HepG2 (cell line): ENCODE results near the gene UGP2. TPM values are rescaled to one million over a fixed set of nuclear protein-coding genes. Genes with fewer than 3 reads are reported as not detected.

Source experiments
- GABPB1 ChIP-seq: IDR thresholded peaks from 2 replicates; pipeline ENCODE4 v1.6.1; 2016; ENCODE audit warnings: mild to moderate bottlenecking, missing genetic modification reagents, moderate library complexity, missing compliant biosample characterization
- JDP2 ChIP-seq: sonication (generic); formaldehyde crosslinking; IDR thresholded peaks from 2 replicates; pipeline ENCODE4 v1.8.1; 2022; ENCODE audit warnings: missing genetic modification reagents, borderline replicate concordance
- KDM2A ChIP-seq: sonication (generic); formaldehyde crosslinking; IDR thresholded peaks from 2 replicates; pipeline ENCODE4 v1.4.0; 2020; ENCODE audit warnings: low read depth, missing genetic modification reagents, borderline replicate concordance
- PRDM15 ChIP-seq: sonication (generic); formaldehyde crosslinking; IDR thresholded peaks from 2 replicates; pipeline ENCODE4 v1.4.0; 2020; ENCODE audit warnings: missing genetic modification reagents
- RELA ChIP-seq: sonication (generic); formaldehyde crosslinking; IDR thresholded peaks from 2 replicates; pipeline ENCODE4 v1.4.0; 2020; ENCODE audit warnings: missing genetic modification reagents
- RFXANK ChIP-seq: IDR thresholded peaks from 2 replicates; pipeline ENCODE4 v1.6.1; 2016
- SMAD9 ChIP-seq: sonication (generic); formaldehyde crosslinking; IDR thresholded peaks from 2 replicates; pipeline ENCODE4 v1.5.1; 2020; ENCODE audit warnings: mild to moderate bottlenecking, missing genetic modification reagents
- SMARCC2 ChIP-seq: fragments of 450-650 bp; IDR thresholded peaks from 2 replicates; pipeline ENCODE4 v1.6.1; 2017; ENCODE audit warnings: antibody characterized with exemption, mild to moderate bottlenecking
- ZNF33A ChIP-seq: sonication (generic); formaldehyde crosslinking; IDR thresholded peaks from 2 replicates; pipeline ENCODE4 v1.5.1; 2020; ENCODE audit warnings: missing genetic modification reagents, mild to moderate bottlenecking, moderate library complexity, borderline replicate concordance
- ZNF431 ChIP-seq: sonication (generic); formaldehyde crosslinking; IDR thresholded peaks from 2 replicates; pipeline ENCODE4 v1.9.0; 2022; ENCODE audit warnings: missing genetic modification reagents, low read depth, mild to moderate bottlenecking, borderline replicate concordance
- ZNF446 ChIP-seq: sonication (generic); formaldehyde crosslinking; IDR thresholded peaks from 2 replicates; pipeline ENCODE4 v1.5.0; 2020; ENCODE audit warnings: mild to moderate bottlenecking, missing genetic modification reagents
- ZNF547 ChIP-seq: sonication (generic); formaldehyde crosslinking; IDR thresholded peaks from 2 replicates; pipeline ENCODE4 v1.5.1; 2020; ENCODE audit warnings: mild to moderate bottlenecking, missing genetic modification reagents
- ZNF567 ChIP-seq: sonication (generic); formaldehyde crosslinking; IDR thresholded peaks from 2 replicates; pipeline ENCODE4 v1.8.1; 2023; ENCODE audit warnings: mild to moderate bottlenecking, missing genetic modification reagents, borderline replicate concordance
- ZNF773 ChIP-seq: sonication (generic); formaldehyde crosslinking; IDR thresholded peaks from 2 replicates; pipeline ENCODE4 v1.4.0; 2020; ENCODE audit warnings: missing genetic modification reagents, borderline replicate concordance
- polyA plus RNA-seq, 8 experiments: library from polyadenylated mRNA; depleted of rRNA in 3 of 8; stranded (reverse) in 7 of 8; unstranded in 1 of 8; fragments of >200 nt; fragmentation: Illumina TruSeq in 4 of 8; extraction: Trizol in 4 of 8; gene quantifications; 2 replicates each; pipeline versions ENCODE4 v1.2.1 to v1.2.3, GENCODE V29; 2011 to 2016; ENCODE audit warnings: low read depth in 4 of 8, missing spikeins in 1 of 8, mixed read lengths in 1 of 8; ENCODE audit not compliant: insufficient read depth in 1 of 8
- total RNA-seq, 5 experiments: library from RNA; depleted of rRNA; stranded (reverse); fragments of >200 nt; fragmentation: Illumina TruSeq; extraction: Trizol; gene quantifications; 2 replicates each; pipeline ENCODE4 v1.2.3, GENCODE V29; 2016; ENCODE audit warnings: low read depth in 1 of 5
- TF ChIP-seq, protein P1 (sequence below): sonication (generic); formaldehyde crosslinking; IDR thresholded peaks from 2 replicates; pipeline ENCODE4 v1.8.1; 2023; ENCODE audit warnings: missing genetic modification reagents, mild to moderate bottlenecking, borderline replicate concordance
- TF ChIP-seq, protein P2 (sequence below): sonication (generic); formaldehyde crosslinking; IDR thresholded peaks from 2 replicates; pipeline ENCODE4 v1.4.0; 2020; ENCODE audit warnings: missing genetic modification reagents
- TF ChIP-seq, protein P3 (sequence below): sonication (generic); formaldehyde crosslinking; IDR thresholded peaks from one replicate; pipeline ENCODE4 v1.5.1; 2020; ENCODE audit warnings: mild to moderate bottlenecking, missing genetic modification reagents; ENCODE audit errors: not compliant biosample characterization

Gene UGP2
- total and polyA plus RNA-seq, 2 of the 13 experiments (the other 11 are each of a cell fraction or from before 2014, with no cell fraction given): 96.0 to 134 TPM

- TF ChIP-seq ZNF567 (CRISPR knock-in tag): peak; percentile 98; the same call in 1 of the 2 replicates
- TF ChIP-seq, protein P1, sequence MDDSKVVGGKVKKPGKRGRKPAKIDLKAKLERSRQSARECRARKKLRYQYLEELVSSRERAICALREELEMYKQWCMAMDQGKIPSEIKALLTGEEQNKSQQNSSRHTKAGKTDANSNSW (CRISPR knock-in tag): peak; percentile 26; the same call in 1 of the 2 replicates
- no peak for TF ChIP-seq ZNF446 (CRISPR knock-in tag)
- peak; percentile 91 for TF ChIP-seq GABPB1 (CRISPR knock-in tag)
- peak; percentile 84 for TF ChIP-seq KDM2A (CRISPR knock-in tag)
- TF ChIP-seq ZNF431 (CRISPR knock-in tag): no peak; the same call in 1 of the 2 replicates
- TF ChIP-seq RELA: 0 out of 2 replicates have a peak, but pooled peaks have one; percentile 13
- TF ChIP-seq ZNF33A (CRISPR knock-in tag): no peak; the same call in 1 of the 2 replicates
- TF ChIP-seq, protein P2, sequence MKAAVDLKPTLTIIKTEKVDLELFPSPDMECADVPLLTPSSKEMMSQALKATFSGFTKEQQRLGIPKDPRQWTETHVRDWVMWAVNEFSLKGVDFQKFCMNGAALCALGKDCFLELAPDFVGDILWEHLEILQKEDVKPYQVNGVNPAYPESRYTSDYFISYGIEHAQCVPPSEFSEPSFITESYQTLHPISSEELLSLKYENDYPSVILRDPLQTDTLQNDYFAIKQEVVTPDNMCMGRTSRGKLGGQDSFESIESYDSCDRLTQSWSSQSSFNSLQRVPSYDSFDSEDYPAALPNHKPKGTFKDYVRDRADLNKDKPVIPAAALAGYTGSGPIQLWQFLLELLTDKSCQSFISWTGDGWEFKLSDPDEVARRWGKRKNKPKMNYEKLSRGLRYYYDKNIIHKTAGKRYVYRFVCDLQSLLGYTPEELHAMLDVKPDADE (CRISPR knock-in tag): 0 out of 2 replicates have a peak, but pooled peaks have one; percentile 89
- TF ChIP-seq PRDM15 (CRISPR knock-in tag): no peak
- TF ChIP-seq JDP2 (CRISPR knock-in tag): no peak
- TF ChIP-seq, protein P3, sequence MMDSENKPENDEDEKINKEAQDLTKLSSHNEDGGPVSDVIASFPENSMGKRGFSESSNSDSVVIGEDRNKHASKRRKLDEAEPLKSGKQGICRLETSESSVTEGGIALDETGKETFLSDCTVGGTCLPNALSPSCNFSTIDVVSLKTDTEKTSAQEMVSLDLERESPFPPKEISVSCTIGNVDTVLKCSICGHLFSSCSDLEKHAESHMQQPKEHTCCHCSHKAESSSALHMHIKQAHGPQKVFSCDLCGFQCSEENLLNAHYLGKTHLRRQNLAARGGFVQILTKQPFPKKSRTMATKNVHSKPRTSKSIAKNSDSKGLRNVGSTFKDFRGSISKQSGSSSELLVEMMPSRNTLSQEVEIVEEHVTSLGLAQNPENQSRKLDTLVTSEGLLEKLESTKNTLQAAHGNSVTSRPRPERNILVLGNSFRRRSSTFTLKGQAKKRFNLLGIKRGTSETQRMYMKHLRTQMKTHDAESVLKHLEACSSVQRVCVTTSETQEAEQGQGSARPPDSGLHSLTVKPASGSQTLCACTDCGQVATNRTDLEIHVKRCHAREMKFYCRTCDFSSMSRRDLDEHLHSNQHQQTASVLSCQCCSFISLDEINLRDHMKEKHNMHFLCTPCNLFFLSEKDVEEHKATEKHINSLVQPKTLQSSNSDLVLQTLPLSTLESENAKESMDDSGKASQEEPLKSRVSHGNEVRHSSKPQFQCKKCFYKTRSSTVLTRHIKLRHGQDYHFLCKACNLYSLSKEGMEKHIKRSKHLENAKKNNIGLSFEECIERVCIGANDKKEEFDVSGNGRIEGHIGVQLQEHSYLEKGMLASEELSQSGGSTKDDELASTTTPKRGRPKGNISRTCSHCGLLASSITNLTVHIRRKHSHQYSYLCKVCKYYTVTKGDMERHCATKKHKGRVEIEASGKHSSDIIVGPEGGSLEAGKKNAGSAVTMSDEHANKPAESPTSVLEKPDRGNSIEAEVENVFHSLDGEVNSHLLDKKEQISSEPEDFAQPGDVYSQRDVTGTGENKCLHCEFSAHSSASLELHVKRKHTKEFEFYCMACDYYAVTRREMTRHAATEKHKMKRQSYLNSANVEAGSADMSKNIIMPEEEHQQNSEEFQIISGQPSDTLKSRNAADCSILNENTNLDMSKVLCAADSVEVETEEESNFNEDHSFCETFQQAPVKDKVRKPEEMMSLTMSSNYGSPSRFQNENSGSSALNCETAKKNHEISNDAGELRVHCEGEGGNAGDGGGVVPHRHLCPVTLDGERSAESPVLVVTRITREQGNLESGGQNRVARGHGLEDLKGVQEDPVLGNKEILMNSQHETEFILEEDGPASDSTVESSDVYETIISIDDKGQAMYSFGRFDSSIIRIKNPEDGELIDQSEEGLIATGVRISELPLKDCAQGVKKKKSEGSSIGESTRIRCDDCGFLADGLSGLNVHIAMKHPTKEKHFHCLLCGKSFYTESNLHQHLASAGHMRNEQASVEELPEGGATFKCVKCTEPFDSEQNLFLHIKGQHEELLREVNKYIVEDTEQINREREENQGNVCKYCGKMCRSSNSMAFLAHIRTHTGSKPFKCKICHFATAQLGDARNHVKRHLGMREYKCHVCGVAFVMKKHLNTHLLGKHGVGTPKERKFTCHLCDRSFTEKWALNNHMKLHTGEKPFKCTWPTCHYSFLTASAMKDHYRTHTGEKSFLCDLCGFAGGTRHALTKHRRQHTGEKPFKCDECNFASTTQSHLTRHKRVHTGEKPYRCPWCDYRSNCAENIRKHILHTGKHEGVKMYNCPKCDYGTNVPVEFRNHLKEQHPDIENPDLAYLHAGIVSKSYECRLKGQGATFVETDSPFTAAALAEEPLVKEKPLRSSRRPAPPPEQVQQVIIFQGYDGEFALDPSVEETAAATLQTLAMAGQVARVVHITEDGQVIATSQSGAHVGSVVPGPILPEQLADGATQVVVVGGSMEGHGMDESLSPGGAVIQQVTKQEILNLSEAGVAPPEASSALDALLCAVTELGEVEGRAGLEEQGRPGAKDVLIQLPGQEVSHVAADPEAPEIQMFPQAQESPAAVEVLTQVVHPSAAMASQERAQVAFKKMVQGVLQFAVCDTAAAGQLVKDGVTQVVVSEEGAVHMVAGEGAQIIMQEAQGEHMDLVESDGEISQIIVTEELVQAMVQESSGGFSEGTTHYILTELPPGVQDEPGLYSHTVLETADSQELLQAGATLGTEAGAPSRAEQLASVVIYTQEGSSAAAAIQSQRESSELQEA (CRISPR knock-in tag): no peak
- TF ChIP-seq ZNF773 (CRISPR knock-in tag): no peak
- TF ChIP-seq RFXANK: no peak
- TF ChIP-seq ZNF547: peak; percentile 33; the same call in 1 of the 2 replicates
- peak; percentile 88; the same call in 1 of the 2 replicates for TF ChIP-seq SMAD9 (CRISPR knock-in tag)
- TF ChIP-seq SMARCC2: no peak
These were observed 877 bp upstream of the UGP2 start (continued) for GRCh38 chr2:63840785-63841253.
